Measurements from ENCODE around the gene LRRC8E. TPM values are rescaled to one million over a fixed set of nuclear protein-coding genes. Genes with fewer than 3 reads are reported as not detected.
A peak's percentile ranks its signal among the peaks of the same experiment; 100 is the strongest.
"Not testable (repeated sequence)": the region's sequence is repeated elsewhere in the genome, so short reads cannot be mapped to it uniquely, and the experiment has no call there.

LRRC8E gene
- total and polyA plus RNA-seq, 2 experiments from 2014 or later = 3.3 to 4.5 TPM

GRCh38 chr19:7917267-7918061 lies 29.2 kb downstream of the LRRC8E start:
- no peaks in the 10 kb centered on the region for H4K20me1 ChIP-seq (ENCODE audit: insufficient read depth, poor library complexity, severe bottlenecking)
- DNase-seq (ENCODE audit: low spot score) = peak; percentile 85
- peak overlapping the region; percentile 95 for H3K4me2 ChIP-seq
- peaks cover 33% of the 10 kb centered on the region for H3K4me1 ChIP-seq (ENCODE audit: insufficient read depth)
- peak overlapping the region; percentile 60 for H2AFZ ChIP-seq
- H3K36me3 ChIP-seq (replicated peaks; ENCODE audit: insufficient read depth, low read depth) = no peaks in the 10 kb centered on the region
- WGBS (ENCODE audit: low lambda C conversion rate, missing lambda C conversion rate) = 4% methylated on average over 69 of the region's 71 CpGs
- peak overlapping the region; percentile 1 for H3K4me3 ChIP-seq
- no peaks in the 10 kb centered on the region for H3K9me3 ChIP-seq (ENCODE audit: low read depth)
- no peak overlapping the region for H3K27ac ChIP-seq
- H3K79me2 ChIP-seq = no peaks in the 10 kb centered on the region
- TF ChIP-seq EZH2phosphoT487 (IDR thresholded peaks at IDR 0.05; ENCODE audit: low read depth, severe bottlenecking, unreplicated experiment) (no peak), EZH2 (IDR thresholded peaks at IDR 0.05; ENCODE audit: borderline replicate concordance) (peak; percentile 17)
- TF ChIP-seq, protein P1, sequence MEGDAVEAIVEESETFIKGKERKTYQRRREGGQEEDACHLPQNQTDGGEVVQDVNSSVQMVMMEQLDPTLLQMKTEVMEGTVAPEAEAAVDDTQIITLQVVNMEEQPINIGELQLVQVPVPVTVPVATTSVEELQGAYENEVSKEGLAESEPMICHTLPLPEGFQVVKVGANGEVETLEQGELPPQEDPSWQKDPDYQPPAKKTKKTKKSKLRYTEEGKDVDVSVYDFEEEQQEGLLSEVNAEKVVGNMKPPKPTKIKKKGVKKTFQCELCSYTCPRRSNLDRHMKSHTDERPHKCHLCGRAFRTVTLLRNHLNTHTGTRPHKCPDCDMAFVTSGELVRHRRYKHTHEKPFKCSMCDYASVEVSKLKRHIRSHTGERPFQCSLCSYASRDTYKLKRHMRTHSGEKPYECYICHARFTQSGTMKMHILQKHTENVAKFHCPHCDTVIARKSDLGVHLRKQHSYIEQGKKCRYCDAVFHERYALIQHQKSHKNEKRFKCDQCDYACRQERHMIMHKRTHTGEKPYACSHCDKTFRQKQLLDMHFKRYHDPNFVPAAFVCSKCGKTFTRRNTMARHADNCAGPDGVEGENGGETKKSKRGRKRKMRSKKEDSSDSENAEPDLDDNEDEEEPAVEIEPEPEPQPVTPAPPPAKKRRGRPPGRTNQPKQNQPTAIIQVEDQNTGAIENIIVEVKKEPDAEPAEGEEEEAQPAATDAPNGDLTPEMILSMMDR (IDR thresholded peaks at IDR 0.05; ENCODE audit: poor library complexity) = peak; percentile 61
- H3K9me2 ChIP-seq (replicated peaks; ENCODE audit: insufficient read depth) = no peaks in the 10 kb centered on the region
- H3K27me3 ChIP-seq = peaks cover 35% of the 10 kb centered on the region

DNA sequence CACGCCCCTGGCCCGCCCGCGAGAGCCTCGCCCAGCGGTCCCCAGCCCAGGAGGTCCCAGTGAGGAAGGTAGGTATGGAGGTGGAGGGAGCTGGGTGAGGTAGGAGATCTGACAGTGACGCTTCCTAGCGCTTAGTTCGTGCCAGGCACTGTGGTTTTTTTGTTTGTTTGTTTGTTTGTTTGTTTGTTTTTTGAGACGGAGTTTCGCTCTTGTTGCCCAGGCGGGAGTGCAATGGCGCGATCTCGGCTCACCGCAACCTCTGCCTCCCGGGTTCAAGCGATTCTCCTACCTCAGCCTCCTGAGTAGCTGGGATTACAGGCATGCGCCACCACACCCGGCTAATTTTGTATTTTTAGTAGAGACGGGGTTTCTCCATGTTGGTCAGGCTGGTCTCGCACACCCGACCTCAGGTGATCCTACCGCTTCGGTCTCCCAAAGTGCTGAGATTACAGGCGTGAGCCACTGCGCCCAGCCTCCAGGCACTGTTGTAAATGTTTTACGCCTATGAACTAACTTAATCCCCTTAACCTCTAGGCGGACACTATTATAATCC lies 29.8 kb downstream of the LRRC8E start:
- H3K4me1 ChIP-seq (ENCODE audit: insufficient read depth) = peaks cover 33% of the 10 kb centered on the region
- H3K79me2 ChIP-seq; H3K27ac ChIP-seq; H4K20me1 ChIP-seq (ENCODE audit: insufficient read depth, poor library complexity, severe bottlenecking); DNase-seq (ENCODE audit: low spot score); H3K9me2 ChIP-seq (replicated peaks; ENCODE audit: insufficient read depth); H3K36me3 ChIP-seq (replicated peaks; ENCODE audit: insufficient read depth, low read depth); H3K9me3 ChIP-seq (ENCODE audit: low read depth): not testable (repeated sequence)
- peak overlapping the region; percentile 95 for H3K4me2 ChIP-seq
- H3K4me3 ChIP-seq = peak overlapping the region; percentile 1
- WGBS (ENCODE audit: low lambda C conversion rate, missing lambda C conversion rate) = 44% methylated on average over 29 of the region's 29 CpGs
- peaks cover 35% of the 10 kb centered on the region for H3K27me3 ChIP-seq
- peak overlapping the region; percentile 60 for H2AFZ ChIP-seq

DNA sequence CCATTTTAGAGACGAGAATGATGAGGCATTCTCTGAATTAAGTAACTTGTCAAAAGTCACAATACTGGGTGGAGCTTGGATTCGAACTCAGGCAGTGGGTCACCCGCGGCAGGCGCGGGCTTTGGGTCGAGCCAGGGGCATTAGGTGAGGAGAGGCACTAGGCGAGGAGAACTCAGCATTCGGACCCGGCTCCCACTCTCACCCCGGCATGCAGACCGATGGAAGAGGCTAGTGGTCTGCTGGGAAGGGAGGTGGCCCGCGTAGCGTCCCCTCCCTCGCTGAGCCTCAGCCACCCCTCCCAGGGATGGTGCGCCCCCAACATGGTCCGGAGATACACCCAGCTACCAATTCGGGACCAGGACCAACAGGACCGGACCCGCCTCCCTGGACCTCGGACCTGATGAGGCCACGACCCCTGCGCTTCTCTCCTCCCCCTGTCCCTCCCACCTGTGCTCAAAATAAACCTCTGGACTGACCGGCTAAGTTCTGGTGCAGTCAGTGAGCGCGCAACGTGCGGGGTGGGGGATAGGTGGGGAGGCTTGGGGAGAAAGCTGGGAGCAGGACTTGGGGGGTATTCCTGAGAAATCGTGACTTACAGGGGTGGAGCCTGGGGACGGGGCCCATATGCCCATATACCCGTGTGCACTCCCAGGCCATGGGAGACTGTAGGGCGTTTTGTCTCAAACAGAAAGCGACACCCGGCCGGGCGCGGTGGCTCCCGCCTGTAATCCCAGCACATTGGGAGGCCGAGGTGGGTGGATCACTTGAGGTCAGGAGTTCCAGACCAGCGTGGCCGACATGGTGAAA lies 30.5 kb downstream of the LRRC8E start:
- no peak for DNase-seq (ENCODE audit: low spot score)
- Histone ChIP-seq H4K20me1 (ENCODE audit: insufficient read depth, poor library complexity, severe bottlenecking) (no peaks in the 10 kb centered on the region), H3K27ac (no peak overlapping the region), H3K4me3 (no peak overlapping the region), H3K27me3 (peaks cover 35% of the 10 kb centered on the region), H3K9me3 (ENCODE audit: low read depth) (no peaks in the 10 kb centered on the region), H2AFZ (no peak overlapping the region), H3K79me2 (no peaks in the 10 kb centered on the region), H3K9me2 (replicated peaks; ENCODE audit: insufficient read depth) (no peaks in the 10 kb centered on the region), H3K36me3 (replicated peaks; ENCODE audit: insufficient read depth, low read depth) (no peaks in the 10 kb centered on the region), H3K4me1 (ENCODE audit: insufficient read depth) (peaks cover 33% of the 10 kb centered on the region), H3K4me2 (peak overlapping the region; percentile 95)
- 93% methylated on average over 42 of the region's 42 CpGs for WGBS (ENCODE audit: low lambda C conversion rate, missing lambda C conversion rate)
- TF ChIP-seq, protein P1 (IDR thresholded peaks at IDR 0.05; ENCODE audit: poor library complexity) = no peak
- TF ChIP-seq EZH2 (IDR thresholded peaks at IDR 0.05; ENCODE audit: borderline replicate concordance) (no peak), EZH2phosphoT487 (IDR thresholded peaks at IDR 0.05; ENCODE audit: low read depth, severe bottlenecking, unreplicated experiment) (no peak)
